OCI-LY7 (cell line): Measurements from ENCODE around the gene GNG13. TPM values are rescaled to one million over a fixed set of nuclear protein-coding genes. Genes with fewer than 3 reads are reported as not detected.

Experiments
- BruUV-seq: library from RNA; stranded (reverse); fragments of 400-500 nt; replicated peaks from 2 replicates; lab custom pipeline; 2021; lab: Mats Ljungman, UMichigan
- CTCF ChIA-PET: fragments of 300-600 bp; sonication (Branson Sonifier 250); formaldehyde crosslinking; loops from one replicate; lab custom pipeline; 2022; ENCODE audit warnings: antibody characterized with exemption; ENCODE audit not compliant: unreplicated experiment; lab: Charles Lee
- POLR2A ChIA-PET: fragments of 300-600 bp; sonication (Branson Sonifier 250); formaldehyde crosslinking; loops from one replicate; lab custom pipeline; 2022; ENCODE audit warnings: antibody characterized with exemption; lab: Charles Lee
- DNase-seq: peaks from one replicate; pipeline ENCODE4 v3.0.0-alpha.2; 2015; ENCODE audit warnings: low spot score
- H2AFZ ChIP-seq: fragments of 200-600 bp; sonication (generic), shearing (Covaris generic); 2 replicates; pipeline ENCODE4 v1.6.1; 2014; ENCODE audit warnings: mild to moderate bottlenecking, antibody characterized with exemption, low read length, moderate library complexity
- H3K27ac ChIP-seq: fragments of 200-600 bp; sonication (generic); 2 replicates; pipeline ENCODE4 v1.5.1; 2014; ENCODE audit warnings: mixed run types, low read depth, mild to moderate bottlenecking, moderate library complexity, low read length, inconsistent platforms; ENCODE audit not compliant: poor library complexity, severe bottlenecking
- H3K36me3 ChIP-seq: fragments of 200-600 bp; sonication (generic); 2 replicates; pipeline ENCODE4 v1.6.1; 2014; ENCODE audit warnings: mild to moderate bottlenecking, antibody characterized with exemption, low read length, moderate library complexity, mixed read lengths; ENCODE audit not compliant: insufficient read depth
- H3K4me1 ChIP-seq: fragments of 200-600 bp; sonication (generic); 2 replicates; pipeline ENCODE4 v1.5.1; 2014; ENCODE audit warnings: mild to moderate bottlenecking, low read length; ENCODE audit not compliant: insufficient read depth, poor library complexity, severe bottlenecking
- H3K4me2 ChIP-seq: fragments of 200-600 bp; sonication (generic); 2 replicates; pipeline ENCODE4 v1.6.1; 2014; ENCODE audit warnings: mild to moderate bottlenecking, low read length
- H3K4me3 ChIP-seq: fragments of 200-600 bp; sonication (generic); 2 replicates; pipeline ENCODE4 v1.5.1; 2014; ENCODE audit warnings: mild to moderate bottlenecking, low read depth, low read length; ENCODE audit not compliant: poor library complexity, severe bottlenecking
- H3K79me2 ChIP-seq: fragments of 200-600 bp; sonication (generic); 2 replicates; pipeline ENCODE4 v1.6.1; 2016; ENCODE audit warnings: low read depth, mild to moderate bottlenecking, low read length, moderate library complexity, mixed read lengths; ENCODE audit not compliant: insufficient read depth
- H3K9me2 ChIP-seq: fragments of 200-600 bp; sonication (generic); 2 replicates; pipeline ENCODE4 v1.6.1; 2016; ENCODE audit warnings: mild to moderate bottlenecking, low read length, mixed read lengths; ENCODE audit not compliant: insufficient read depth
- H3K9me3 ChIP-seq: fragments of 200-600 bp; sonication (generic); 2 replicates; pipeline ENCODE4 v1.6.1; 2014; ENCODE audit warnings: mild to moderate bottlenecking, mixed run types, low read length, mixed read lengths
- H4K20me1 ChIP-seq: fragments of 200-600 bp; sonication (generic); 2 replicates; pipeline ENCODE4 v1.6.1; 2014; ENCODE audit warnings: mild to moderate bottlenecking, antibody characterized with exemption, low read length, moderate library complexity, mixed read lengths; ENCODE audit not compliant: insufficient read depth
- EZH2phosphoT487 ChIP-seq: fragments of 200-600 bp; sonication (generic); IDR thresholded peaks from 2 replicates; pipeline ENCODE4 v1.6.1; 2018; ENCODE audit warnings: low read depth, borderline replicate concordance, mild to moderate bottlenecking, mixed run types, antibody characterized with exemption, low read length, moderate library complexity, mixed read lengths
- intact Hi-C: fragments of 100-400 bp; cut with micrococcal nuclease; formaldehyde crosslinking; loops from one replicate; pipeline ENCODE4 v1.10.0; 2022; ENCODE audit not compliant: unreplicated experiment
- total RNA-seq, 2 experiments: library from RNA; depleted of rRNA in 1 of 2; stranded (reverse); fragments of >200 nt in 1 of 2; shearing (Covaris generic) in 1 of 2; gene quantifications; 2 replicates each; pipeline ENCODE4 v1.2.3, GENCODE V29; 2014 to 2022
- TF ChIP-seq, protein P1 (sequence below): fragments of 200-600 bp; sonication (generic); conservative IDR thresholded peaks from 2 replicates; pipeline ENCODE4 v1.5.1; 2014; ENCODE audit warnings: mild to moderate bottlenecking, antibody characterized with exemption, low read length, moderate library complexity, mixed read lengths

Gene GNG13
- total RNA-seq, 2 experiments from 2014 or later = not detected

DNA sequence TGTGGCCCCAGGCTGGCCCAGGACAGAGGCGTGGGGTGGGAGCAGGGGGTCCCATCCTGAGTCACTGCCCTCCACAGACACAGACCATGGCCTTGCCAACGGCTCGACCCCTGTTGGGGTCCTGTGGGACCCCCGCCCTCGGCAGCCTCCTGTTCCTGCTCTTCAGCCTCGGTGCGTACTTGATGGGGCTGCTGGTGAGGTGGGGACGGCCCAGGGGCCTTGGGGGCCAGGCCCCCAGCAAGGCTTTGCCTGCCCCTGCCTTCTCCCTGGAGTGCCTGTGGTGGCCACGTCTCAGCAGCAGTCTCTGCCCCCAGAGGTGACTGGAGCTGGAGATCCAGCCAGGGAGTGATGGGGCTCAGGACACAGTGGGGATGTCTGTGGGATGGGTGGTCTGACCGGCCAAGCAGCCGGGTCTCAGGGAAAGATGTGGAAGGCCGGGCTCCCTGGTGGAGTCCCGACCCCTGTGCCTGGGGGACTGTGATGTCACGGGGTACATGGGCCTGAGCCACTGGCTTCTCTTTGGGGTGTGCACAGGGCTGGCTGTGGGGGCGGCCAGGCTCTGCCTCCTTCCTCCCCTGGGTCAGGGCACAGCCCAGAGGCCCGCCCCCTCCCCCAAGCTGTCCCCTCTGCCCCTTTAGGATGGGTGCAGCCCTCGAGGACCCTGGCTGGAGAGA lies 37.8 kb downstream of the GNG13 start:
- no peak for DNase-seq
- ChIA-PET POLR2A (interaction anchor here (0.6 kb wide), 1 partner anchor 11 kb away, joined by 6 read pairs; no protein-coding TSS in a partner anchor), CTCF (no interaction called here)
- Histone ChIP-seq H3K4me1 (no peaks in the 10 kb centered on the region), H3K4me3 (no peak overlapping the region), H3K4me2 (no peak overlapping the region), H3K27ac (no peak overlapping the region), H4K20me1 (no peaks in the 10 kb centered on the region), H3K9me2 (no peaks in the 10 kb centered on the region), H3K9me3 (no peaks in the 10 kb centered on the region), H2AFZ (no peak overlapping the region), H3K79me2 (no peaks in the 10 kb centered on the region), H3K36me3 (no peaks in the 10 kb centered on the region)
- intact Hi-C loops = no loop called here
- TF ChIP-seq EZH2phosphoT487 = no peak
- TF ChIP-seq, protein P1, sequence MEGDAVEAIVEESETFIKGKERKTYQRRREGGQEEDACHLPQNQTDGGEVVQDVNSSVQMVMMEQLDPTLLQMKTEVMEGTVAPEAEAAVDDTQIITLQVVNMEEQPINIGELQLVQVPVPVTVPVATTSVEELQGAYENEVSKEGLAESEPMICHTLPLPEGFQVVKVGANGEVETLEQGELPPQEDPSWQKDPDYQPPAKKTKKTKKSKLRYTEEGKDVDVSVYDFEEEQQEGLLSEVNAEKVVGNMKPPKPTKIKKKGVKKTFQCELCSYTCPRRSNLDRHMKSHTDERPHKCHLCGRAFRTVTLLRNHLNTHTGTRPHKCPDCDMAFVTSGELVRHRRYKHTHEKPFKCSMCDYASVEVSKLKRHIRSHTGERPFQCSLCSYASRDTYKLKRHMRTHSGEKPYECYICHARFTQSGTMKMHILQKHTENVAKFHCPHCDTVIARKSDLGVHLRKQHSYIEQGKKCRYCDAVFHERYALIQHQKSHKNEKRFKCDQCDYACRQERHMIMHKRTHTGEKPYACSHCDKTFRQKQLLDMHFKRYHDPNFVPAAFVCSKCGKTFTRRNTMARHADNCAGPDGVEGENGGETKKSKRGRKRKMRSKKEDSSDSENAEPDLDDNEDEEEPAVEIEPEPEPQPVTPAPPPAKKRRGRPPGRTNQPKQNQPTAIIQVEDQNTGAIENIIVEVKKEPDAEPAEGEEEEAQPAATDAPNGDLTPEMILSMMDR = no peak
- no TSS peak for BruUV-seq

DNA sequence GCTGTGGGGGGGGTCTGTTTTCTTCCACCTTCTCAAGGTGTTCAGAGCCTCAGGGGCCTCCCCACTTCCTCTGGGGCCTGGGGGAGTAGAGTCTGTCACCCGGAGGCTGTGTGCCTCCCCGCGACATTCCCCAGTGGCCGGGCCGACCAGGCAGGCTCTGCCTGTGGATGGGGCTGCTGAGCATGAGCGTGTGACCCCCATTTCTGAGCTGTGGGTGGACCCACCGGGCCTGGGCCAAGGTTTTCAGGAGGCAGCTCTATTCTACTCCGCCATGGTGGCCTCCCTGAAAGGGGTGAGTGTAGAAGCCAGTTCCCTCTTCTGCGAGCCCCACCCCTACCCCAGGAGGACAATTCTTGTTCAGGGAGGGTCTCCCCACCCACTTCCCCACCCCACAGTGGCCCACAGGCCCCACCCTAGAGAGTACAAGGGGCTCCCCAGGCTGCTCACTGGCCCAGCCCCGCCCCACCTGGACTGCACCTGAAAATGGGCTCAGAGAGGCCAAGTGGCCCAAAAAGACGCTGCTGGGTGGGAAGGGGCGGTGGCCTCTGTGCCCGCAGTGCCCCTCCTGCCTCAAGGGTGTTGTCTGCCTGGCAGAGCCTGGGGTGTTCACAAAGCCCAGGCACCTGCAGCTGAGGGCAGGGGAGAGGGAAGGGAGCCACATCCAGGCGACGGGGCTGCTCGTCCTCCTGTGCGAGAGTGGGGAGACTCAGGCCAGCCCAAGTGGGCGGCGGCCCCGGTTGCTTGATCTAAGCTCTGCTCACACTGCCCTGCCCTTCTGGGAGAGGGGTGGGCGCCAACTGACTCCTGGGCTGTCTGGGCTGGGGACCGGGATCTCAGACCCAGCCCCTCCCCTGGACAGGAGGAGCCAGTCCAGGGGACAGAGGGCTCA lies 38.7 kb downstream of the GNG13 start:
- CTCF ChIA-PET = no interaction called here
- POLR2A ChIA-PET = no interaction called here
- no TSS peak for BruUV-seq

More for the DNA sequence above, 38.7 kb downstream of the GNG13 start:
- Histone ChIP-seq H3K9me2 (no peaks in the 10 kb centered on the region), H3K4me3 (no peak overlapping the region), H3K4me1 (no peaks in the 10 kb centered on the region), H3K36me3 (no peaks in the 10 kb centered on the region), H2AFZ (no peak overlapping the region), H3K79me2 (no peaks in the 10 kb centered on the region), H3K9me3 (no peaks in the 10 kb centered on the region), H3K27ac (no peak overlapping the region), H4K20me1 (no peaks in the 10 kb centered on the region), H3K4me2 (no peak overlapping the region)
- DNase-seq = no peak
- TF ChIP-seq EZH2phosphoT487 = no peak
- TF ChIP-seq, protein P1 = no peak
- intact Hi-C loops = no loop called here
